G401 (cell line): ENCODE measurements around the gene USP37. TPM values are rescaled to one million over a fixed set of nuclear protein-coding genes. Genes with fewer than 3 reads are reported as not detected.

ENCODE experiments used
- DNase-seq: peaks from one replicate; pipeline ENCODE4 v3.0.0-alpha.2; 2015; ENCODE audit warnings: low spot score
- in situ Hi-C: cut with HindIII; loops from 2 replicates; pipeline ENCODE4 v1.10.0; 2016; ENCODE audit warnings: low sequenced_read_pairs, mixed read lengths
- total RNA-seq: library from RNA; depleted of rRNA; stranded (reverse); fragments of >200 nt; shearing (Covaris generic); gene quantifications from 2 replicates; pipeline ENCODE4 v1.2.3, GENCODE V29; 2014

USP37 gene
- total RNA-seq, 1 experiment from 2014 or later, result 10.7 TPM

DNA sequence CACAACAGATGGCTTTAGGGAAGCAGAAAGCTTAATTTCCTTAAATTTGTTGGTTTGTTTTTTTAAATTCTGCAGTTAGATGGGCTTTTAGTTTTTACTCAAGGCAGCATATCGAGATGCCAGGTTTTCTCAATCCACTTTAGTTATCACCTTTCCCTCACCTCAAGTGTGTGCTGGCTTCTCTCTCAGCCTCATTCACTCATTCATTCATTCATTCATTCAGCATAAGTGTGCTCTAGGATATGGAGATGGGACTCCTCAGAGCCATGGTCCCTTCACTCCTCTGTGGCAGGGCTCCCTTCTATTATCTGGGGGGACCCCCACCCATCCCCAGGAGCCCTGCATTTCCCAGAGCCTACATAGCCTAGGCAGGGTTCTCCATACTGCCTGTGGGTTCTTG, 130.2 kb downstream of the USP37 start:
- in situ Hi-C loops, result no loop called here
- DNase-seq, result no peak

DNA sequence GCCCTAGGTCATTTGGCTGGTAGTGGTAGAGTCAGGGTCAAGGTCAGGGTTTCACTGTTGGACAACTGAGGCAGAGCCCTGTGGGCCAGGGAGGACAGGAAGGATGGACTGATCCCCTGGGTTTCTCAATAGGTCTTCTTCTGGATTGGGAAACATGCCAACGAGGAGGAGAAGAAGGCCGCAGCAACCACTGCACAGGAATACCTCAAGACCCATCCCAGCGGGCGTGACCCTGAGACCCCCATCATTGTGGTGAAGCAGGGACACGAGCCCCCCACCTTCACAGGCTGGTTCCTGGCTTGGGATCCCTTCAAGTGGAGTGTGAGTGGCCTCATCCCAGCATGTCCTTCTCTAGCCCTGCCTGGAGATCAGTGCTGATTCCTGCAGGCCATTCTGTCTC, 131.2 kb downstream of the USP37 start:
- in situ Hi-C loops, result no loop called here
- no peak for DNase-seq

DNA sequence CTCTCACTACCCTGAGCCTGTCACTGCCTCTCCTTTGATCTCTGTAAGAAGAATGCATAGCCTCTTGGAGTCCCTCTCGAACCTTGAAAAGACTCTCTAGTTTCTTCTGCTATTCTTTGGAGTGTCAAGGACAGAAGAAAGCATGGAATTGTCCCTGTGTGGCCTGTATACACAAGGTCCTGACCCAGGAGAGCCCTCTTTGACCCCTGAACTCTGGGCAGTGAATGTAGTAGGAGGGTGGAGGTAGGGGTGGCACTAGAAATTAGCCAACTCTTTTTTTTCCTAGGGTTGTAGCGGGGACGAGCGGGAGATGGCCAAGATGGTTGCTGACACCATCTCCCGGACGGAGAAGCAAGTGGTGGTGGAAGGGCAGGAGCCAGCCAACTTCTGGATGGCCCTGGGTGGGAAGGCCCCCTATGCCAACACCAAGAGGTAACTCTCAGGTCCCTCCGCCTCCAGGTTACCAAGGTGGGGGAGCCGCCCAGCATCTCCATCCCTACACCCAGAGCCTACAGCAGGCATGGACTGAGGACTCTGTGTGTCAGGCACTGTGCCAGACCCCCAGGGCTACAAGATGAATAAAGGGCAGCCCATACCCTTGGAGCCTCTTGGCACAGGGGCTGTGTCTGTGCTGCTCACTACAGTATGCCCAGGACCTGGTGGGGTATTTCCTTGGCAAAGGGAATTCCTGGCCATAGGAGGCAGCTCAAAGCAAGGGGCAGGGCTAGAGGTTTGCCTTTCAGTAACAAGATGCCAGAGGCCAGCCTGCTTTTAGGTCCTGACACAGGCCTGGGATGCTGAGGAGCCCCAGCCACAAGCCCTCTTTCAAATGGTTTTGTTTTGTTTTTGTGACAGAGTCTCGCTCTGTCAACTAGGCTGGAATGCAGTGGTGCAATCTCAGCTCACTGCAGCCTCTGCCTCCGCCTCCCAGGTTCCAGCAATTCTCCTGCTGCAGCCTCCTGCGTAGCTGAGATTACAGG, 132.9 kb downstream of the USP37 start:
- DNase-seq, result no peak
- in situ Hi-C loops, result no loop called here

DNA sequence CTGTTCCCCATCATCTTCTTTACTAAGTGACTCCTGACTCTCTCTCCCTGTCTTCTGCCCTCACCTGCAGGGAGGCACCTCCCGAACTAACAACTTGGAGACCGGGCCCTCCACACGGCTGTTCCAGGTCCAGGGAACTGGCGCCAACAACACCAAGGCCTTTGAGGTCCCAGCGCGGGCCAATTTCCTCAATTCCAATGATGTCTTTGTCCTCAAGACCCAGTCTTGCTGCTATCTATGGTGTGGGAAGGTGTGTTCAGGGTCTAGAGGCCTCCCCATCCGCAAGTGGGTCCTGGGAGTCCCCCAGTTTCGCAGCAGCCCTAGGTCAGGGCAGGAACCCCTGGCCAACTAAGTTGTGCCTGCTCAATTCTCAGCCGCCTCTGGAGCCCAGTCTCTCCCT, 133.7 kb downstream of the USP37 start:
- in situ Hi-C loops, result no loop called here
- DNase-seq, result no peak

DNA sequence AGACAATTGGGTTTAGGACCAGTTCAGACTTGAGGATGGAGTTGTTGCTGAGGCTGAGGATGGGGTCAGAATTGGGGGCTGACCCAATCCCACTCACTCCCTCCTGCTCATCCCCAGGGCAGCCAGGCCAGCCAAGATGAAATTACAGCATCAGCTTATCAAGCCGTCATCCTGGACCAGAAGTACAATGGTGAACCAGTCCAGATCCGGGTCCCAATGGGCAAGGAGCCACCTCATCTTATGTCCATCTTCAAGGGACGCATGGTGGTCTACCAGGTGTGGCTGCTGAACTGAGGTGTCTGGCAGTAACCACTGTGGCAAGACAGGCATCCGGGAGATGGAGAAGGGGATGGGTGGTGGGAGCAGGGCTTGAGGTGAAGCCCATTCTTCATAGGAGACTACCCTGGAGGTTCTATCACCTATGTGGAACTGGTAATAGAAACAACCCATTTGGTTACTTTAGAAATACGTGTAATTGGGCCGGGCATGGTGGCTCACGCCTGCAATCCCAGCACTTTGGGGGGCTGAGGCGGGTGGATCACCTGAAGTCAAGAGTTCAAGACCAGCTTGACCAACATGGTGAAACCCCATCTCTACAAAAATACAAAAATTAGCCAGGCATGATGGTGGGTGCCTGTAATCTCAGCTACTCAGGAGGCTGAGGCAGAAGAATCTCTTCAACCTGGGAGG, 135.3 kb downstream of the USP37 start:
- in situ Hi-C loops, result no loop called here

DNA sequence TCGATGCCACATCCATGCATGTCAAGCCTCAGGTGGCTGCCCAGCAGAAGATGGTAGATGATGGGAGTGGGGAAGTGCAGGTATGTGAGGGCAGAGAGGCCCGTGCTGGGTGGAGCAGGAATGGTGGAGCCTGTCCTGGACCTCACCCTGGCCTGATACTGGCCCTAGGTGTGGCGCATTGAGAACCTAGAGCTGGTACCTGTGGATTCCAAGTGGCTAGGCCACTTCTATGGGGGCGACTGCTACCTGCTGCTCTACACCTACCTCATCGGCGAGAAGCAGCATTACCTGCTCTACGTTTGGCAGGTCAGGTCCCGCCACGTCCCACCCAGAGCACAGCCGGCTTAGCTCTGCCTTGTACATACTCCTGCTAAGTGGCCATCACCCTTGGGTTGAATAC, 136.3 kb downstream of the USP37 start:
- in situ Hi-C loops, result no loop called here
- DNase-seq, result no peak

More for the DNA sequence above, 135.3 kb downstream of the USP37 start:
- no peak for DNase-seq

DNA sequence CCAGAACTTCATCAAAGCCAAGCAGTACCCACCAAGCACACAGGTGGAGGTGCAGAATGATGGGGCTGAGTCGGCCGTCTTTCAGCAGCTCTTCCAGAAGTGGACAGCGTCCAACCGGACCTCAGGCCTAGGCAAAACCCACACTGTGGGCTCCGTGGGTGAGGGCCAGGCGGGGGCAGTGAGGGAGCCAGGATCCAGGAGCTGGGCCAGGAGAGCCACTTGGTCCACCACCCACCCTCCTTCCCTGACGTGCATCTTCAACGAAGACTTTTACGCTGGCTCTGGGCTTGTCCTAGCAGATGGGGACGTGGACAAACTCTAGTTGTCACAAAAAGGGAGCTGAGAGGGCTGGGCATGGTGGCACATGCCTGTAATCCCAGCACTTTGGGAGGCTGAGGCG, 137.4 kb downstream of the USP37 start:
- no peak for DNase-seq
- in situ Hi-C loops, result no loop called here

DNA sequence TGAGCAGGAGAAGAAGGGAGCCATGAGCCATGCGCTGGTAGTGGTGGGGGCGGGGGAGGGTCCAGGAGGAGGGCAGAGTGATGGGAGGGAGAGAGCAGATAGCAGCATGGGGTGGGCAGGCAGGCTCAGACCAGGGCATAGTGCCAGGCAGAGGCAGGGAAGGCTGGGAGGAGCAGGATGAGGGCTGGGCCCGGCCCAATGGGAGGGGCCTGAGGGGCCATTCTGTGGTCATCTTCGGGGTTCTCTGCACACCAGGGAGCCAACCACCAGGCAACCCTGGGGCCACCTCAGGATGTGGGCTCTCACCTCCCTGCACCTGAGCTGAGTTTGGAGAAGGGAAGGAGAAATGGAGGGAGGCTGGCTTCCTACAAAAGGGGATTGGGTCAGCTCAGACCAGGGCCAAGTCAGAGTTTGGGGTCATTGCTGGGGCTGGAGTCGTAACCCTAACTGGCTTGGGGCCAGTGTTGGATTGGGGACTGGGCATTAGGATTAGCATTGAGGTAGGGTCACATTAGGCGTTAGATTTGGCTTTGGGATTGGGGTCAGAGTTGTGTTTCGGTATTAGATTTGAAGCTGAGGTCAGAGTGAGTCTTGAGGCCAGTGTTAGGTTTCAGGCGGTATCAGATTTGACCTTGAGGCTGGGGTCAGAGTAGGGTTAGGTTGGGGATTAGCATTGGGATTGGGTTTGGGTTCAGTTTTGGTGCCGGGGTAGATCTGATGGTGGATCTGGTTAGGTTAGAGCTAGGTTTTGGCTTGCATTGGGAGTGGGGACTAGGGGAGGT, 138.0 kb downstream of the USP37 start:
- in situ Hi-C loops, result no loop called here

DNA sequence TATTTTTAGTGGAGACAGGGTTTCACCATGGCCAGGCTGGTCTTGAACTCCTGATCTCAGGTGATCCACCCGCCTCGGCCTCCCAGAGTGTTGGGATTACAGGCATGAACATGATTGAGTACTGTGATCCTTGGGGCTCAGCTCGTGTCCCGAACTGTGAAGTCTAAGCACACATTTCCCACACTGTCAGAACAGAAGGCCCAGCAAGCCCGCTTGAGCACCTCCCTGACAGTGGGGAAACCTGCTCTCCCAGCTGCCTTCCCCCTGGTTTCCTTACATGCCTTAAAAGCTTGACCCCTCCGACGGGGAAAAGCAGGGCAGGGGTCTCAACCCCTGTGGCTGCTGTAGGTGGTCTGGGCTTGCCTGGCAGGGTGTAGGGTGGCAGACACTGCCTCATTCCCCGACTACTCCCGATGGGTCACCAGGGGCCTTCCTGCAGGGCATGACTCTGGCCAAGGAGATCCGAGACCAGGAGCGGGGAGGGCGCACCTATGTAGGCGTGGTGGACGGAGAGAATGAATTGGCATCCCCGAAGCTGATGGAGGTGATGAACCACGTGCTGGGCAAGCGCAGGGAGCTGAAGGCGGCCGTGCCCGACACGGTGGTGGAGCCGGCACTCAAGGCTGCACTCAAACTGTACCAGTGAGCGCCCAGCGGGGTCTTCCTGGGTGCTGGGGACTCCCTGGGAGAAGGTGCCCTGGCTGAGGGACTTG, 139.1 kb downstream of the USP37 start:
- in situ Hi-C loops, result no loop called here
- DNase-seq, result no peak

More for the DNA sequence above, 138.0 kb downstream of the USP37 start:
- no peak for DNase-seq

DNA sequence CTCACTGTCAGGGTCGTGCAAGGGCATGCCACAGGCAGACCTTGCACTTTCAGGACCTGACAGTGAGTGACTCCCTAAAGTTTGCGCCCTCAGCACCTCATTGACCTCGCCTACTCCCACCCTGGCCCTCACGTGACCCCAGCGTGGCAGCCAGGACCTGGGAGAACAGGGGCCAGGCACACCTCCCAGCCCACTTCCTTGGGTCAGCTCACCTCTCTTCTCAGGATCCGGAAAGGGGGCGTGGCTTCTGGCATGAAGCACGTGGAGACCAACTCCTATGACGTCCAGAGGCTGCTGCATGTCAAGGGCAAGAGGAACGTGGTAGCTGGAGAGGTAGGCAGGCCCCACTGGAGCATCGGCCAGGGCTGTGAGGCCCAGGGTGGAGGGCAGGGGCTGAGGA, 140.4 kb downstream of the USP37 start:
- in situ Hi-C loops, result no loop called here
- DNase-seq, result no peak

DNA sequence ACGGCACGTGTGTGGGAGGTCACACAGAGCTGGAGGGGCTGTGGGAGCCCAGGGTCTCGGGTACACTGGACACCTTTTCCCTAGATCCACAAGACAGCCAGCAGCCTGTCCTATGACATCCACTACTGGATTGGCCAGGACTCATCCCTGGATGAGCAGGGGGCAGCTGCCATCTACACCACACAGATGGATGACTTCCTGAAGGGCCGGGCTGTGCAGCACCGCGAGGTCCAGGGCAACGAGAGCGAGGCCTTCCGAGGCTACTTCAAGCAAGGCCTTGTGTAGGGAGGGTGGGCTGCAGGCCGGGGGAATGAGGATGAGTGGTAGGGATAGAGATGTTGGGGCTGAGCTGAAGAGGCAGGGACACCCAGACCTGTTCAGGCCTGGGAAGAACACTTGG, 142.6 kb downstream of the USP37 start:
- no peak for DNase-seq
- in situ Hi-C loops, result no loop called here

DNA sequence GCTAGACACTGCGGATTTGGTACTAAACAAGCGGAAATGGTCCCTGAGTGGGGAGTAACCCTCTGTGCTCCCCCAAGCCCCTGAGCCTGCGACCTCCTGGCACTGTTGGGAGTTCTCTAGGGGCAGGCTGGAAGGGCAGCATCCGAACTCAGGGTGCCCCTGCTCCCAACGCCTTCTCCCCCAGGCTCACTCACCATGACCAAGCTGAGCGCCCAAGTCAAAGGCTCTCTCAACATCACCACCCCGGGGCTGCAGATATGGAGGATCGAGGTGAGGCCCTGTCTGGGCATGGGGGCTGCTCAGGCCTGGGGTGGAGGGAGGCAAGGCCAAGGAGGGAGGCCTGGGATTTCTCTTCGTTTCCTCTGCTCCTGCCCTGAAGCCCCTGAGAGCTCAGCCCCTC, 144.6 kb downstream of the USP37 start:
- in situ Hi-C loops, result no loop called here

DNA sequence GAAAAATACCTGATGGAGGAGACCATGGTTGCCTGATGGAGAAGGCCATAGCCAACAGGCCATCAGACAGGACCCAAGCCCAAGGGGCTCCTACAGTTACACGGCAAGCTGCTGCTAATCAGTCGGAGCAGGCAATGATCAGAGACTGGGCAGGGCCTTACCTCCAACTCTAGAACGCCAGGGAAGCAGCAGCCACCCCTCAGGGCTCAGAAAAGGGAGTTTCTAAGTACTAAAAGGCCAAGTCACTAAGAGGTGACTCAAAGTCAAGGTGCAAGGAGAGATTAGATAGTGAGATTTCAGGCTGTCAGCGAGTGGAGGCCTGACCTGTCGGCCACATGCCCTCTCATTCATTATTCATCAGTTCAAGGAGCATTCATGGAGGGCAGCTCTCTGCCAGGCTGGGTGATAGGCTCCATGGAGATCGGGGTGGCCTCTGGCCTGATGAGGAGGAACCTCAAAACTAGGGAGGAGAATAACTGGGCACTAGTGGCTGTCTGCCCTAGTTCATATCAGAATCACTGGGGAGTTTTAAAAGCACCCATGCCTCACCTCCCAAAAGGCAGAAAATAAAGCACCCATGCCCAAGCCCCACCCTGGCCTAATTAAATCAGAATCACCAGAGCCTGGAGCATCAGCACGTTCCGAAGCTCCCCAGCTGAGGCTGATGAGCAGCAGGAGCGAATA, 145.6 kb downstream of the USP37 start:
- in situ Hi-C loops, result no loop called here
- no peak for DNase-seq

More for the DNA sequence above, 144.6 kb downstream of the USP37 start:
- no peak for DNase-seq

DNA sequence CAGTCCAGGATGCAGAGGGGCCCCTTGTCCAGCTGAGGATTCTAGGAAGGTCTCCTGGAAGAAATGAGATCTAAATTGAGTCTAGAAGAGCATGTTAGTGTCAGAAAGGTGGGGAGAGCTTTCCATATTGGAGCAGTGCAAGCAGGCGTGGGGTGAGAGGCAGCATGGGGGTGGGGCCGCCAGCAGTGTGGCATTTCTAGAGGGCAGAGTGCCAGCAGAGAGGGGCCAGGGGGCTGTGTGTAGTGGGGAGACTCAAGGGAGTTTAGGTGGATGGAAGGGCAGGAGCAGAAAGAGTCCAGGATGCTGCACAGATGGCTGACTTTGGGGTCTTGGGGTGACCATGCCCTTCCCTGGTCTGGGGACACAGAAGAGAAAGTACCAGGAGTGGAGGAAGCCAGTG, 147.1 kb downstream of the USP37 start:
- in situ Hi-C loops, result no loop called here
- no peak for DNase-seq

DNA sequence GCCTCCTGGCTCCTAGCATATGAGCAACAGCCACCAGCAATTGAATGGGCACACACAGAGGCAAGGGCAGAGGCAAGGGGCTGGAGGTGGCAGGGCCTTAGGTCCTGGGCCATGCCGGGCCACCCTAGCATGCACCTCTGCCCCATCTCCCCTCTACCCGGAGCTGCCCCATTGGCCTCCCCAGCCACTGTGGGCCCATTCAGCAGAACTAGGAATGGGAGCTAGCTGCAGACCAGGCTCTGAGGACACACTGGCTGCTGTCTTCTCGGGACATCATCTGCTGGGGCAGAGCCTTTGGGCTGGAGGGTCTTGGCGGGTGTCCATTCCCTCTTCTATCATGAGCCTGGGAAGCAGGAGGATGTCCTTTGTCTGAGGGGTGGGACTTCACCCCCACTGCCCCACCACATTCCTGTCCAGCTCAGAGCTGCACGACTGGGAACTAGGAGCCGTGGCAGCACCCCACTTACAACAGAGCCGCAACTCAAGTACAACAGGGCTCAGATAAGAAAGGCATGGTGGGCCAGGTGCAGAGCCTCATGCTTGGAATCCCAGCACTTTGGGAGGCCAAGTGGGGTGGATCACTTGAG, 148.4 kb downstream of the USP37 start:
- no peak for DNase-seq
- in situ Hi-C loops, result no loop called here

DNA sequence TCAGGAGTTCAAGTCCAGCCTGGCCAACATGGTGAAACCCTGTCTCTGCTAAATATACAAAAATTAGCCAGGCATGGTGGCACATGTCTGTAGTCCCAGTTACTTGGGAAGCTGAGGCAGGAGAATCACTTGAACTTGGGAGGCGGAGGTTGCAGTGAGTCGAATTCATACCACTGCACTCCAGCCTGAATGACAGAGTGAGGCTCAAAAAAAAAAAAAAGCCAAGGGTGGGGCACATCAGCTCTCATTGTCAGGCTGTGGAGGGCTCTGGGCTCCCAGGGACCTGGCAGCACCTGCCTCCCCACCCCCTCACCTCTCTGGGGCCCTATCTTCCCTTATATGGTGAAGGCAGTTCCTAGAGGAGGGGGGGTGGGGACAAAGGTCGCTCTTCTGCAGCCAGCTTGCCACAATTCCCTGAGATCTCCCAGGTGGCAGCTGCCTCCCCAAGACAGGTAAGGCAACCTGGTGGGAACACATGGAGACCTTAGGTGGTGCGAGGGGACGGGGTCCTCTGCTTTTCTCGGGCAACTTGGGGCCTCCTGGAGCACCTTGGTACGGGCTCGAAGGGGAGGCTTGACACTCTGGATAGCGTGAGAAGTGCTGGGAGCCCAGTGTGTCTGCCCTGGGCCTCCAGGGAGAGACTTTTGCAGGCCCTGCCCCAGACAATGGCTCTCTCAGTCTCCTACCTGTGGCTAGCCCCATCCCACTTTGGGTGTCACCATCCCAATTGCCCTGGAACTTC, 149.3 kb downstream of the USP37 start, which contains the start of gene VIL1:
Gene VIL1 (plus strand): TSS at position 407 of the 742 bp plus-strand sequence. CDS start 4,656 bp downstream, outside the sequence.
- in situ Hi-C loops, result no loop called here
- DNase-seq, result no peak

DNA sequence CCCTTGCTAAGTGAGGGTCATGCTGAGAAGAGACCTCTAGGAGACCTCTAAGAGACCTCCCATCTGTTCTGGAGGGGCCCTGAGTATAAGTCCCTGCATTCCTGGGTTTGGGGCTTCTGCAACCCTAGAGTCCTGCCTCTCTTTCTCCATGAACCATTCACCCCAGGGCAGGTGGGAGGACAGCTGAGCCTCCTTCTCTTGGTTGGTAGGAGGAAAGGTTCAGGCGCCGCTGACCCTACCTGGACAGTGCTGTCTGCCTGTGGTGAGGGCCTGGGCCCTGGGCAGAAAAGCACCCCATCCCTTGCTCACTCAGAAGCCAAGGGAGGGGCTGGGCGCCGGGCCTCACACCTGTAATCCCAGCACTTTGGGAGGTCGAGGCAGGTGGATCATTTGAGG, 149.8 kb downstream of the USP37 start:
- in situ Hi-C loops, result no loop called here

More for the DNA sequence above, 149.8 kb downstream of the USP37 start:
- no peak for DNase-seq
